Measurements from ENCODE around the gene KCNK7. TPM values are rescaled to one million over a fixed set of nuclear protein-coding genes. Genes with fewer than 3 reads are reported as not detected.
A peak's percentile ranks its signal among the peaks of the same experiment; 100 is the strongest.

KCNK7 gene
- total RNA-seq, 1 experiment from 2014 or later, result 0.58 TPM

GRCh38 chr11:65589444-65590239 lies 6.0 kb downstream of the KCNK7 start:
- Histone ChIP-seq H3K4me2 (ENCODE audit: low read length) (no peak overlapping the region), H3K27me3 (ENCODE audit: low read length) (no peaks in the 10 kb centered on the region), H3K9ac (ENCODE audit: low read length) (no peak overlapping the region), H3K9me2 (replicated peaks; ENCODE audit: low read length) (no peaks in the 10 kb centered on the region), H3K4me1 (ENCODE audit: insufficient read depth, low read length) (no peaks in the 10 kb centered on the region), H2AFZ (ENCODE audit: low read length) (no peak overlapping the region), H3F3A (ENCODE audit: low read length, unreplicated experiment) (no peaks in the 10 kb centered on the region), H3K79me2 (ENCODE audit: low read length) (no peaks in the 10 kb centered on the region), H4K20me1 (ENCODE audit: low read length) (no peaks in the 10 kb centered on the region), H3K4me3 (ENCODE audit: low read length) (no peak overlapping the region), H3K9me3 (ENCODE audit: low read length) (no peaks in the 10 kb centered on the region), H3K27ac (ENCODE audit: low read length) (no peak overlapping the region), H3K36me3 (ENCODE audit: low read depth, low read length) (peaks cover 5% of the 10 kb centered on the region)
- TF ChIP-seq CTCF (conservative IDR thresholded peaks at IDR 0.05; ENCODE audit: low read depth, low read length) (no peak), EZH2 (IDR thresholded peaks at IDR 0.05; ENCODE audit: low read length, unreplicated experiment) (no peak), EZH2phosphoT487 (IDR thresholded peaks at IDR 0.05; ENCODE audit: borderline replicate concordance, low read length) (no peak)
- no TSS peak for BruUV-seq (replicated peaks)
- ChIA-PET CTCF (no interaction called here), POLR2A (ENCODE audit: unreplicated experiment) (no interaction called here)
- DNase-seq (no peak), ATAC-seq (no peak)
- intact Hi-C loops (cut with micrococcal nuclease), result no loop called here

GRCh38 chr11:65588199-65589054 lies 7.2 kb downstream of the KCNK7 start:
- H3K4me3 ChIP-seq (ENCODE audit: low read length), result no peak overlapping the region
- BruUV-seq (replicated peaks), result no TSS peak
- no peaks in the 10 kb centered on the region for H4K20me1 ChIP-seq (ENCODE audit: low read length)
- no peak overlapping the region for H3K4me2 ChIP-seq (ENCODE audit: low read length)
- H3K79me2 ChIP-seq (ENCODE audit: low read length), result no peaks in the 10 kb centered on the region
- no peaks in the 10 kb centered on the region for H3K4me1 ChIP-seq (ENCODE audit: insufficient read depth, low read length)
- intact Hi-C loops (cut with micrococcal nuclease), result no loop called here
- H3K9me2 ChIP-seq (replicated peaks; ENCODE audit: low read length), result no peaks in the 10 kb centered on the region
- CTCF ChIA-PET, result interaction anchor here (0.6 to 1.1 kb wide), 3 partner anchors 11 to 63 kb away, joined by 3 to 7 read pairs (median 6); partner anchors contain the start of gene SCYL1
- no peak overlapping the region for H2AFZ ChIP-seq (ENCODE audit: low read length)
- no peak overlapping the region for H3K27ac ChIP-seq (ENCODE audit: low read length)
- ATAC-seq, result peak; percentile 74
- POLR2A ChIA-PET (ENCODE audit: unreplicated experiment), result no interaction called here
- peak; percentile 65 for DNase-seq
- H3K36me3 ChIP-seq (ENCODE audit: low read depth, low read length), result peaks cover 5% of the 10 kb centered on the region
- H3K9me3 ChIP-seq (ENCODE audit: low read length), result no peaks in the 10 kb centered on the region
- no peaks in the 10 kb centered on the region for H3F3A ChIP-seq (ENCODE audit: low read length, unreplicated experiment)
- no peak for TF ChIP-seq EZH2 (IDR thresholded peaks at IDR 0.05; ENCODE audit: low read length, unreplicated experiment)
- TF ChIP-seq CTCF (conservative IDR thresholded peaks at IDR 0.05; ENCODE audit: low read depth, low read length), result peak; percentile 76
- no peak for TF ChIP-seq EZH2phosphoT487 (IDR thresholded peaks at IDR 0.05; ENCODE audit: borderline replicate concordance, low read length)
- H3K9ac ChIP-seq (ENCODE audit: low read length), result no peak overlapping the region
- no peaks in the 10 kb centered on the region for H3K27me3 ChIP-seq (ENCODE audit: low read length)
